Neural cell (in vitro differentiated cells): ENCODE measurements around the gene SGCD. TPM values are rescaled to one million over a fixed set of nuclear protein-coding genes. Genes with fewer than 3 reads are reported as not detected.

Source experiments
- H2AFZ ChIP-seq: fragments of 200-600, 300-800 bp; sonication (generic), shearing (Covaris generic); 2 replicates; pipeline ENCODE4 v1.6.0; 2014; ENCODE audit warnings: low read depth, mild to moderate bottlenecking, antibody characterized with exemption, low read length, moderate library complexity
- H3F3A ChIP-seq: fragments of 200-600 bp; shearing (Covaris generic); 2 replicates; pipeline ENCODE4 v1.6.1; 2016; ENCODE audit warnings: mild to moderate bottlenecking, moderate library complexity, mixed read lengths, antibody characterized with exemption, low read length; ENCODE audit not compliant: insufficient read depth, poor library complexity, severe bottlenecking
- H3K27ac ChIP-seq: fragments of 200-600, 300-800 bp; sonication (generic), shearing (Covaris generic); 2 replicates; pipeline ENCODE4 v1.5.1; 2014; ENCODE audit warnings: mild to moderate bottlenecking, low read length, moderate library complexity
- H3K27me3 ChIP-seq: fragments of 300-800, 200-600 bp; sonication (generic), shearing (Covaris generic); 2 replicates; pipeline ENCODE4 v1.6.0; 2014; ENCODE audit warnings: mild to moderate bottlenecking, low read depth, low read length, moderate library complexity; ENCODE audit not compliant: insufficient read depth
- H3K36me3 ChIP-seq: fragments of 300-800, 200-600 bp; sonication (generic), shearing (Covaris generic); 2 replicates; pipeline ENCODE4 v1.5.1; 2014; ENCODE audit warnings: mild to moderate bottlenecking, antibody characterized with exemption, low read length, moderate library complexity; ENCODE audit not compliant: insufficient read depth
- H3K4me2 ChIP-seq: fragments of 300-800, 200-600 bp; sonication (generic), shearing (Covaris generic); 2 replicates; pipeline ENCODE4 v1.6.0; 2014; ENCODE audit warnings: mild to moderate bottlenecking, low read length
- H3K4me3 ChIP-seq: fragments of 300-800, 200-600 bp; sonication (generic), shearing (Covaris generic); 2 replicates; pipeline ENCODE4 v1.5.1; 2014; ENCODE audit warnings: mild to moderate bottlenecking, low read length, moderate library complexity
- H3K79me2 ChIP-seq: fragments of 200-600 bp; shearing (Covaris generic); replicated peaks from 2 replicates; pipeline ENCODE4 v1.6.0; 2014; ENCODE audit warnings: mild to moderate bottlenecking, low read length, moderate library complexity; ENCODE audit not compliant: insufficient read depth
- H3K9ac ChIP-seq: fragments of 300-800, 200-600 bp; sonication (generic), shearing (Covaris generic); 2 replicates; pipeline ENCODE4 v1.6.1; 2016; ENCODE audit warnings: mild to moderate bottlenecking, low read length, mixed read lengths
- H3K9me2 ChIP-seq: fragments of 200-600 bp; shearing (Covaris generic); 2 replicates; pipeline ENCODE4 v1.6.1; 2016; ENCODE audit warnings: mild to moderate bottlenecking, low read length, mixed read lengths; ENCODE audit not compliant: insufficient read depth
- H3K9me3 ChIP-seq: fragments of 200-600, 300-800 bp; sonication (generic), shearing (Covaris generic); 2 replicates; pipeline ENCODE4 v1.6.1; 2016; ENCODE audit warnings: mild to moderate bottlenecking, mixed run types, low read length, moderate library complexity, mixed read lengths
- H4K20me1 ChIP-seq: fragments of 200-600 bp; shearing (Covaris generic); 2 replicates; pipeline ENCODE4 v1.6.1; 2016; ENCODE audit warnings: mild to moderate bottlenecking, mixed run types; ENCODE audit not compliant: insufficient read depth
- EP300 ChIP-seq: fragments of 450-650 bp; conservative IDR thresholded peaks from 2 replicates; pipeline ENCODE4 v1.6.1; 2014; ENCODE audit warnings: antibody characterized with exemption, mild to moderate bottlenecking, moderate library complexity; ENCODE audit not compliant: poor library complexity, severe bottlenecking
- EZH2 ChIP-seq: fragments of 200-600, 300-800 bp; shearing (Covaris generic), sonication (generic); IDR thresholded peaks from 2 replicates; pipeline ENCODE4 v1.6.1; 2014; ENCODE audit warnings: antibody characterized with exemption, low read length, borderline replicate concordance, mild to moderate bottlenecking; ENCODE audit not compliant: insufficient read depth, poor library complexity, severe bottlenecking
- MXI1 ChIP-seq: fragments of 450-650 bp; conservative IDR thresholded peaks from 2 replicates; pipeline ENCODE4 v1.6.1; 2014; ENCODE audit warnings: antibody characterized with exemption, mild to moderate bottlenecking; ENCODE audit not compliant: poor library complexity, severe bottlenecking
- POLR2AphosphoS5 ChIP-seq: IDR thresholded peaks from 2 replicates; pipeline ENCODE4 v1.6.1; 2012
- RAD21 ChIP-seq: fragments of 450-650 bp; conservative IDR thresholded peaks from 2 replicates; pipeline ENCODE4 v1.6.1; 2014; ENCODE audit warnings: antibody characterized with exemption, mild to moderate bottlenecking, moderate library complexity
- SMC3 ChIP-seq: fragments of 450-650 bp; conservative IDR thresholded peaks from 2 replicates; pipeline ENCODE4 v1.6.1; 2014; ENCODE audit warnings: antibody characterized with exemption, mild to moderate bottlenecking, moderate library complexity; ENCODE audit not compliant: poor library complexity
- TAF1 ChIP-seq: IDR thresholded peaks from 2 replicates; pipeline ENCODE4 v1.6.1; 2012; ENCODE audit warnings: low read depth
- polyA plus RNA-seq: library from polyadenylated mRNA; depleted of rRNA; stranded (reverse); fragments of >200 nt; gene quantifications from 2 replicates; pipeline ENCODE4 v1.2.3, GENCODE V29; 2014
- TF ChIP-seq, protein P1 (sequence below): IDR thresholded peaks from 2 replicates; pipeline ENCODE4 v1.6.1; 2012; ENCODE audit warnings: borderline replicate concordance
- TF ChIP-seq, protein P2 (sequence below): fragments of 450-650 bp; IDR thresholded peaks from 2 replicates; pipeline ENCODE4 v1.5.1; 2014; ENCODE audit warnings: antibody characterized with exemption, mild to moderate bottlenecking, moderate library complexity; ENCODE audit not compliant: poor library complexity, severe bottlenecking

SGCD gene
- polyA plus RNA-seq, 1 donor from 2014 or later, result 3.4 TPM

DNA sequence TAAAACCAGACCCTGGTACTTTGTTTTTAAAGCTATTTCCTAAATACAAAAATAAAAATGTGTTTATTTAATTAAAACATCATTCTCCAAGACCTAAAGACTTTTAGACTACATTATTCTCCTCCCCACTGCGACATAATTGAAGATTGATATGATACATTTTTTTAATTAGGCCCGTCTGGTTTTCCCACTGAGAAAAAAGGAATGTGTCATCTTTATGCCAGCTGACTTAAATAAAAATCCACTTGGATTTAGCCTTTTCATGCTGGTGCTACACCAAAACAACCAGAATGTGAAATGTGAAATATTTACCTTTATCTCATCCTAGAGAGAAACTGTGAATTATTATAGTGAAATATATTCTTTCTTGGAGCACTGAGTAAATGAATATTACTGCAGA is 367.6 kb downstream of the SGCD start:
- Histone ChIP-seq H2AFZ (no peak overlapping the region), H4K20me1 (no peaks in the 10 kb centered on the region), H3K9me2 (no peaks in the 10 kb centered on the region), H3K9ac (no peak overlapping the region), H3K4me3 (no peak overlapping the region), H3K4me2 (no peak overlapping the region), H3K36me3 (no peaks in the 10 kb centered on the region), H3K27me3 (no peaks in the 10 kb centered on the region), H3F3A (no peaks in the 10 kb centered on the region), H3K79me2 (no peaks in the 10 kb centered on the region), H3K9me3 (no peaks in the 10 kb centered on the region), H3K27ac (no peak overlapping the region)
- no peak for TF ChIP-seq EZH2
- TF ChIP-seq, protein P1, sequence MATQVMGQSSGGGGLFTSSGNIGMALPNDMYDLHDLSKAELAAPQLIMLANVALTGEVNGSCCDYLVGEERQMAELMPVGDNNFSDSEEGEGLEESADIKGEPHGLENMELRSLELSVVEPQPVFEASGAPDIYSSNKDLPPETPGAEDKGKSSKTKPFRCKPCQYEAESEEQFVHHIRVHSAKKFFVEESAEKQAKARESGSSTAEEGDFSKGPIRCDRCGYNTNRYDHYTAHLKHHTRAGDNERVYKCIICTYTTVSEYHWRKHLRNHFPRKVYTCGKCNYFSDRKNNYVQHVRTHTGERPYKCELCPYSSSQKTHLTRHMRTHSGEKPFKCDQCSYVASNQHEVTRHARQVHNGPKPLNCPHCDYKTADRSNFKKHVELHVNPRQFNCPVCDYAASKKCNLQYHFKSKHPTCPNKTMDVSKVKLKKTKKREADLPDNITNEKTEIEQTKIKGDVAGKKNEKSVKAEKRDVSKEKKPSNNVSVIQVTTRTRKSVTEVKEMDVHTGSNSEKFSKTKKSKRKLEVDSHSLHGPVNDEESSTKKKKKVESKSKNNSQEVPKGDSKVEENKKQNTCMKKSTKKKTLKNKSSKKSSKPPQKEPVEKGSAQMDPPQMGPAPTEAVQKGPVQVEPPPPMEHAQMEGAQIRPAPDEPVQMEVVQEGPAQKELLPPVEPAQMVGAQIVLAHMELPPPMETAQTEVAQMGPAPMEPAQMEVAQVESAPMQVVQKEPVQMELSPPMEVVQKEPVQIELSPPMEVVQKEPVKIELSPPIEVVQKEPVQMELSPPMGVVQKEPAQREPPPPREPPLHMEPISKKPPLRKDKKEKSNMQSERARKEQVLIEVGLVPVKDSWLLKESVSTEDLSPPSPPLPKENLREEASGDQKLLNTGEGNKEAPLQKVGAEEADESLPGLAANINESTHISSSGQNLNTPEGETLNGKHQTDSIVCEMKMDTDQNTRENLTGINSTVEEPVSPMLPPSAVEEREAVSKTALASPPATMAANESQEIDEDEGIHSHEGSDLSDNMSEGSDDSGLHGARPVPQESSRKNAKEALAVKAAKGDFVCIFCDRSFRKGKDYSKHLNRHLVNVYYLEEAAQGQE, result no peak

DNA sequence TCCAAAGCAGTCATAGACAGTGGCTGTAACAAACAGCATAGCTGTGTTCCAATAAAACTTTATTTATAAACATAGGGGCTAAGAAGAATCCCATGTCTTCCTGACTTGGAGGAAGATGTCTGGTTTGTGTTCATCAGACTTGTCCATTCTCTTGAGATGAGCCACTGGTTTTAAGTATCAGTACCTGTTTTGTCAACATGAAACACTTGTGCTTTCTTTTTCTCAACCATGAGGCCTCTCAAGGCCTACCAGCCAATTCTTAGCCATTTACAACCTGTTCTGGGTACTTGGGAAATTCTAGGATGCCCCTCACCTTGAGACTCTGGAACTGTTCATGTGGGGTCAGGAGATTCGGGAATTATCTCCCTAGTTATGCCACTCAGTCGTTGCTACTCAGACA is 368.8 kb downstream of the SGCD start:
- Histone ChIP-seq H3K36me3 (no peaks in the 10 kb centered on the region), H4K20me1 (no peaks in the 10 kb centered on the region), H3K4me3 (no peak overlapping the region), H3K79me2 (no peaks in the 10 kb centered on the region), H3K27me3 (no peaks in the 10 kb centered on the region), H3F3A (no peaks in the 10 kb centered on the region), H3K4me2 (no peak overlapping the region), H3K9ac (no peak overlapping the region), H3K9me2 (no peaks in the 10 kb centered on the region), H2AFZ (no peak overlapping the region), H3K9me3 (no peaks in the 10 kb centered on the region), H3K27ac (no peak overlapping the region)
- TF ChIP-seq MXI1, result no peak
- no peak for TF ChIP-seq TAF1
- TF ChIP-seq, protein P1, result no peak
- TF ChIP-seq, protein P2, sequence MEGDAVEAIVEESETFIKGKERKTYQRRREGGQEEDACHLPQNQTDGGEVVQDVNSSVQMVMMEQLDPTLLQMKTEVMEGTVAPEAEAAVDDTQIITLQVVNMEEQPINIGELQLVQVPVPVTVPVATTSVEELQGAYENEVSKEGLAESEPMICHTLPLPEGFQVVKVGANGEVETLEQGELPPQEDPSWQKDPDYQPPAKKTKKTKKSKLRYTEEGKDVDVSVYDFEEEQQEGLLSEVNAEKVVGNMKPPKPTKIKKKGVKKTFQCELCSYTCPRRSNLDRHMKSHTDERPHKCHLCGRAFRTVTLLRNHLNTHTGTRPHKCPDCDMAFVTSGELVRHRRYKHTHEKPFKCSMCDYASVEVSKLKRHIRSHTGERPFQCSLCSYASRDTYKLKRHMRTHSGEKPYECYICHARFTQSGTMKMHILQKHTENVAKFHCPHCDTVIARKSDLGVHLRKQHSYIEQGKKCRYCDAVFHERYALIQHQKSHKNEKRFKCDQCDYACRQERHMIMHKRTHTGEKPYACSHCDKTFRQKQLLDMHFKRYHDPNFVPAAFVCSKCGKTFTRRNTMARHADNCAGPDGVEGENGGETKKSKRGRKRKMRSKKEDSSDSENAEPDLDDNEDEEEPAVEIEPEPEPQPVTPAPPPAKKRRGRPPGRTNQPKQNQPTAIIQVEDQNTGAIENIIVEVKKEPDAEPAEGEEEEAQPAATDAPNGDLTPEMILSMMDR, result no peak
- no peak for TF ChIP-seq SMC3
- no peak for TF ChIP-seq RAD21
- no peak for TF ChIP-seq EZH2
- TF ChIP-seq POLR2AphosphoS5, result no peak
- no peak for TF ChIP-seq EP300
